ENCODE measurements around the gene AMZ1.

AMZ1 gene

GRCh38 chr7:2753148-2753547, 65.1 kb downstream of the AMZ1 start:
- Mint-ChIP-seq H3K36me3 (ENCODE audit: insufficient read depth) (peaks cover 4% of the 10 kb centered on the region), H3K4me3 (no peak overlapping the region), H3K9me3 (no peaks in the 10 kb centered on the region), H3K27ac (ENCODE audit: low read depth) (no peak overlapping the region), H3K4me1 (peaks cover 6% of the 10 kb centered on the region), H3K27me3 (no peaks in the 10 kb centered on the region)
- no peak for DNase-seq (ENCODE audit: low spot score in 2 of 2)
- no peak for ATAC-seq (replicated peaks; ENCODE audit: extremely low read depth, poor library complexity, severe bottlenecking)

GRCh38 chr7:2754086-2754485, 66.1 kb downstream of the AMZ1 start:
- Mint-ChIP-seq H3K4me3 (no peak overlapping the region), H3K36me3 (ENCODE audit: insufficient read depth) (peaks cover 5% of the 10 kb centered on the region), H3K27ac (ENCODE audit: low read depth) (no peak overlapping the region), H3K9me3 (no peaks in the 10 kb centered on the region), H3K4me1 (peaks cover 14% of the 10 kb centered on the region), H3K27me3 (no peaks in the 10 kb centered on the region)
- ATAC-seq (replicated peaks; ENCODE audit: extremely low read depth, poor library complexity, severe bottlenecking) = no peak
- no peak for DNase-seq (ENCODE audit: low spot score in 2 of 2)

- no peaks in the 10 kb centered on the region for H3K9me3 Mint-ChIP-seq
- H3K4me1 Mint-ChIP-seq = peaks cover 22% of the 10 kb centered on the region
Measured at GRCh38 chr7:2754912-2755311, 66.9 kb downstream of the AMZ1 start.

GRCh38 chr7:2755531-2755930, 67.5 kb downstream of the AMZ1 start:
- H3K36me3 Mint-ChIP-seq (ENCODE audit: insufficient read depth) = peaks cover 5% of the 10 kb centered on the region
- no peak overlapping the region for H3K4me3 Mint-ChIP-seq
- no peak overlapping the region for H3K27ac Mint-ChIP-seq (ENCODE audit: low read depth)
- ATAC-seq (replicated peaks; ENCODE audit: extremely low read depth, poor library complexity, severe bottlenecking) (no peak), DNase-seq (ENCODE audit: low spot score in 2 of 2) (no peak)
- H3K4me1 Mint-ChIP-seq = peaks cover 29% of the 10 kb centered on the region
- H3K27me3 Mint-ChIP-seq = no peaks in the 10 kb centered on the region
- H3K9me3 Mint-ChIP-seq = no peaks in the 10 kb centered on the region

More at GRCh38 chr7:2754912-2755311, 66.9 kb downstream of the AMZ1 start:
- Mint-ChIP-seq H3K27ac (ENCODE audit: low read depth) (no peak overlapping the region), H3K4me3 (no peak overlapping the region), H3K36me3 (ENCODE audit: insufficient read depth) (peaks cover 5% of the 10 kb centered on the region), H3K27me3 (no peaks in the 10 kb centered on the region)
- ATAC-seq (replicated peaks; ENCODE audit: extremely low read depth, poor library complexity, severe bottlenecking) (no peak), DNase-seq (ENCODE audit: low spot score in 2 of 2) (no peak)

- no peaks in the 10 kb centered on the region for H3K27me3 Mint-ChIP-seq
- no peaks in the 10 kb centered on the region for H3K9me3 Mint-ChIP-seq
- H3K4me1 Mint-ChIP-seq = peaks cover 36% of the 10 kb centered on the region
- peaks cover 5% of the 10 kb centered on the region for H3K36me3 Mint-ChIP-seq (ENCODE audit: insufficient read depth)
- H3K4me3 Mint-ChIP-seq = no peak overlapping the region
- ATAC-seq (replicated peaks; ENCODE audit: extremely low read depth, poor library complexity, severe bottlenecking) = no peak
- H3K27ac Mint-ChIP-seq (ENCODE audit: low read depth) = peak overlapping the region; percentile 63
- no peak for DNase-seq (ENCODE audit: low spot score in 2 of 2)
Measured at GRCh38 chr7:2757361-2757903, 69.4 kb downstream of the AMZ1 start.

DNA sequence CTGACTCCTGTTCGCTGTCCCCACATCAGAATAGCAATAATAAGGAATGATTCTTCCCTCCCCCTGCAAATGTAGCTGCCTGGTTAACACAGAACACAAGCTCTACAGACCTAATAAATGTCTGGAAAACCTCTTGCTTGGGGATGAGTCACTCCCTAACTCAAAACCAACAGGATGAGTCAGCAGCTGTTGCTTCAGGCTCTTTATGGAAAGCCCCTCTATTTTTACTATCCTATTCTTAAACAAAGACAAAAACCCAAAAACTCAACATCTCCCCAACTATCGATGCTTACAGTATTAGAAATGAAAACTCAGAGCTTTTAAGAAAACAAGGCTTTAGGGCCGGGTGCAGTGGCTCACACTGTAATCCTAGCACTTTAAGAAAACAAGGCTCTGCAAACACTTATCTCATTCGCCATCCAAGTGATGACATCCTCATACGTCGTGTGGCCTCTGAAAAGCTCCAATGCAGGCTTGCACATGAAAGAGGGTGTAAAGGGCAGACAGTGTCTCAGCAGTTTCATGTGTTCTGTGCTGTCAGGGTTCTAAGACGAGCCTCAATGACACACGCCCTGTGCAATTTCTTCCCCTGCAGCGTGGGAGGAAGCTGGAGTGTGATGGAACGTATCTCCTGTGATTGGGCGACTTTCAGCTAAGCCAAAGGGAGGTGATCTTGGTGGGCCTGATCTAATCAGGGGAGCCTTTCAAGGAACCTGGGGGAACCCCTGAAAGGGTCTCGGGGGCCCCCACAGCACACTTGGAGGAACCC, 70.1 kb downstream of the AMZ1 start:
- peak overlapping the region; percentile 63 for H3K27ac Mint-ChIP-seq (ENCODE audit: low read depth)

GRCh38 chr7:2758673-2759616, 70.9 kb downstream of the AMZ1 start:
- no peak for DNase-seq (ENCODE audit: low spot score in 2 of 2)
- H3K36me3 Mint-ChIP-seq (ENCODE audit: insufficient read depth) = peaks cover 3% of the 10 kb centered on the region
- ATAC-seq (replicated peaks; ENCODE audit: extremely low read depth, poor library complexity, severe bottlenecking) = peak; percentile 55
- H3K4me1 Mint-ChIP-seq = peaks cover 36% of the 10 kb centered on the region
- H3K27ac Mint-ChIP-seq (ENCODE audit: low read depth) = peak overlapping the region; percentile 63
- H3K27me3 Mint-ChIP-seq = no peaks in the 10 kb centered on the region
- peak overlapping the region; percentile 51 for H3K4me3 Mint-ChIP-seq
- no peaks in the 10 kb centered on the region for H3K9me3 Mint-ChIP-seq

More for the DNA sequence above, 70.1 kb downstream of the AMZ1 start:
- Mint-ChIP-seq H3K4me1 (peaks cover 36% of the 10 kb centered on the region), H3K36me3 (ENCODE audit: insufficient read depth) (peaks cover 5% of the 10 kb centered on the region), H3K4me3 (peak overlapping the region; percentile 9), H3K9me3 (no peaks in the 10 kb centered on the region), H3K27me3 (no peaks in the 10 kb centered on the region)
- no peak for DNase-seq (ENCODE audit: low spot score in 2 of 2)
- ATAC-seq (replicated peaks; ENCODE audit: extremely low read depth, poor library complexity, severe bottlenecking) = peak; percentile 59

GRCh38 chr7:2759736-2760097, 71.7 kb downstream of the AMZ1 start:
- Mint-ChIP-seq H3K36me3 (ENCODE audit: insufficient read depth) (peaks cover 5% of the 10 kb centered on the region), H3K4me1 (peaks cover 36% of the 10 kb centered on the region), H3K4me3 (peak overlapping the region; percentile 51), H3K27me3 (no peaks in the 10 kb centered on the region), H3K27ac (ENCODE audit: low read depth) (no peak overlapping the region), H3K9me3 (no peaks in the 10 kb centered on the region)
- ATAC-seq (replicated peaks; ENCODE audit: extremely low read depth, poor library complexity, severe bottlenecking) = no peak
- DNase-seq (ENCODE audit: low spot score in 2 of 2) = no peak

- Mint-ChIP-seq H3K27ac (ENCODE audit: low read depth) (peak overlapping the region; percentile 19), H3K4me1 (peaks cover 36% of the 10 kb centered on the region), H3K36me3 (ENCODE audit: insufficient read depth) (peaks cover 5% of the 10 kb centered on the region), H3K4me3 (peak overlapping the region; percentile 37), H3K27me3 (no peaks in the 10 kb centered on the region), H3K9me3 (no peaks in the 10 kb centered on the region)
- ATAC-seq (replicated peaks; ENCODE audit: extremely low read depth, poor library complexity, severe bottlenecking) (peak; percentile 47), DNase-seq (ENCODE audit: low spot score in 2 of 2) (peak in 1 of 2 donors; percentile 31)
Measured at GRCh38 chr7:2760098-2760889, 72.3 kb downstream of the AMZ1 start.

GRCh38 chr7:2761131-2761624, 73.2 kb downstream of the AMZ1 start:
- no peaks in the 10 kb centered on the region for H3K27me3 Mint-ChIP-seq
- H3K4me3 Mint-ChIP-seq = peak overlapping the region; percentile 37
- H3K4me1 Mint-ChIP-seq = peaks cover 36% of the 10 kb centered on the region
- no peaks in the 10 kb centered on the region for H3K9me3 Mint-ChIP-seq
- H3K36me3 Mint-ChIP-seq (ENCODE audit: insufficient read depth) = peaks cover 3% of the 10 kb centered on the region
- DNase-seq (ENCODE audit: low spot score in 2 of 2) (no peak), ATAC-seq (replicated peaks; ENCODE audit: extremely low read depth, poor library complexity, severe bottlenecking) (no peak)
- H3K27ac Mint-ChIP-seq (ENCODE audit: low read depth) = peak overlapping the region; percentile 19

GRCh38 chr7:2761801-2762497, 73.9 kb downstream of the AMZ1 start:
- peaks cover 3% of the 10 kb centered on the region for H3K36me3 Mint-ChIP-seq (ENCODE audit: insufficient read depth)
- no peak for ATAC-seq (replicated peaks; ENCODE audit: extremely low read depth, poor library complexity, severe bottlenecking)
- H3K4me1 Mint-ChIP-seq = peaks cover 36% of the 10 kb centered on the region
- DNase-seq (ENCODE audit: low spot score in 2 of 2) = no peak
- no peaks in the 10 kb centered on the region for H3K9me3 Mint-ChIP-seq
- no peak overlapping the region for H3K27ac Mint-ChIP-seq (ENCODE audit: low read depth)
- H3K27me3 Mint-ChIP-seq = no peaks in the 10 kb centered on the region
- H3K4me3 Mint-ChIP-seq = no peak overlapping the region

Data from central memory CD8-positive, alpha-beta T cell (primary cell).